ENCODE measurements around the gene SHKBP1. TPM values are rescaled to one million over a fixed set of nuclear protein-coding genes. Genes with fewer than 3 reads are reported as not detected.
A peak's percentile ranks its signal among the peaks of the same experiment; 100 is the strongest.

SHKBP1 gene
- total RNA-seq, 1 experiment from 2014 or later: 92.9 TPM

DNA sequence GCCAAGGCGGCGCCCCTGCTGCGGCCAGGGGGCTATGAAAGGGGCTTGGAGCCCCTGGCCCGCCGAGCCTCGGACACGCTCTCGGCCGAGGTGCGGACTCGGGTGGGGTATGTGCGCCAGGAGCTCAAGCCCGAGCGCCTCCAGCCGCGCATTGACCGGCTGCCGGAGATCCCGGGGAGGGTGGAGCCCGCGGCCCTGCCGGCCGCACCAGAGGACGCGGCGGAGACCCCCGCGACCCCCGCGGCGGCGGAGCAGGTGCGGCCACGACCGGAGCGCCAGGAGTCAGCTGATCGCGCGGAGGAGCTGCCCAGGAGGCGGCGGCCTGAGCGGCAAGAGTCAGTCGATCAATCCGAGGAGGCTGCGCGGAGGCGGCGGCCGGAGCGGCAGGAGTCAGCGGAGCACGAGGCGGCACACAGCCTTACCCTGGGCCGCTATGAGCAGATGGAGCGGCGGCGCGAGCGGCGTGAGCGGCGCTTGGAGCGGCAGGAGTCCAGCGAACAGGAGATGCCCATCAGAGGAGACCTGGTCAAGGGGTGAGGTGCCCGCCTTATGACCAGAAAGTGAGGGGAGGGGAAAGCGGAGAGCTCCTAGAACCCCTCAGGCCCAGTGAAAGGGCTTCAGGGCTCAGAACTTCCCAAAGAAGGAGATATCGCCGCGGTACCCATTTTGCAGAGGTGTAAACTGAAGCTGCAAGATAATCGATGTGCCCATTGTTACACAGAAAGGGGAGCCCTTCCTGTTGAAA lies 8.8 kb upstream of the SHKBP1 start:
- Histone ChIP-seq H3K23ac (ENCODE audit: insufficient read length, low read depth, low read length) (no peak overlapping the region), H4K8ac (replicated peaks; ENCODE audit: insufficient read length, low read depth, low read length) (no peak overlapping the region), H3K56ac (ENCODE audit: insufficient read length, low read depth, low read length) (no peak overlapping the region), H2AFZ (ENCODE audit: low read length) (no peak overlapping the region), H2AK5ac (ENCODE audit: insufficient read length, low read length) (no peak overlapping the region), H3K9me3 (ENCODE audit: control insufficient read depth, low read depth, low read length) (no peaks in the 10 kb centered on the region), H2BK15ac (ENCODE audit: low read depth, low read length) (no peak overlapping the region), H4K91ac (ENCODE audit: insufficient read length, low read depth, low read length) (no peak overlapping the region), H2BK5ac (ENCODE audit: insufficient read length, low read length) (no peak overlapping the region), H2BK20ac (ENCODE audit: low read depth, low read length, poor library complexity, severe bottlenecking) (no peak overlapping the region), H3K79me2 (ENCODE audit: insufficient read depth, low read length) (no peaks in the 10 kb centered on the region), H3K9ac (ENCODE audit: extremely low read depth, insufficient read length, low read length) (no peak overlapping the region), H4K20me1 (ENCODE audit: control insufficient read depth, insufficient read depth, insufficient read length) (no peaks in the 10 kb centered on the region), H3K4me2 (ENCODE audit: insufficient read depth, insufficient read length, low read length) (peak overlapping the region; percentile 33), H3K23me2 (ENCODE audit: insufficient read length, low read depth, low read length, poor library complexity, severe bottlenecking) (peaks cover 4% of the 10 kb centered on the region), H2BK12ac (ENCODE audit: insufficient read length, low read depth, low read length) (no peak overlapping the region), H3K79me1 (ENCODE audit: insufficient read depth, low read depth, low read length, poor library complexity, severe bottlenecking) (no peaks in the 10 kb centered on the region), H3K27me3 (ENCODE audit: insufficient read depth, low read length) (peaks cover 27% of the 10 kb centered on the region), H3K27ac (ENCODE audit: insufficient read length, low read depth, low read length) (no peak overlapping the region), H3K4me1 (ENCODE audit: insufficient read depth, low read length) (peaks cover 3% of the 10 kb centered on the region; the same call in 1 of the 2 replicates), H3K18ac (ENCODE audit: insufficient read length, low read depth, low read length) (no peak overlapping the region), H4K5ac (ENCODE audit: insufficient read length, low read depth, low read length) (no peak overlapping the region), H3K14ac (ENCODE audit: insufficient read depth, low read length) (no peak overlapping the region), H3T11ph (ENCODE audit: low read length) (no peak overlapping the region), H2BK120ac (ENCODE audit: low read depth, low read length, poor library complexity, severe bottlenecking) (no peak overlapping the region), H3K4ac (ENCODE audit: low read depth, low read length) (no peak overlapping the region)
- no peak for DNase-seq
- Mint-ChIP-seq H3K27me3 (ENCODE audit: low read depth) (peaks cover 75% of the 10 kb centered on the region), H3K9me3 (peaks cover 0 to 7% of the 10 kb centered on the region in 2 experiments; a peak in 1 of 5 replicates), H3K4me1 (peaks cover 9 to 13% of the 10 kb centered on the region in 2 experiments), H3K4me3 (peak overlapping the region; percentile 42 to 77), H3K27ac (no peak overlapping the region), H3K36me3 (ENCODE audit: insufficient read depth in 1 of 3, low read depth in 3 of 3) (no peaks in the 10 kb centered on the region; a peak in 1 of 7 replicates)
- no peak for TF ChIP-seq CTCF (conservative IDR thresholded peaks at IDR 0.05)
- no CpG with 5 or more reads among the region's 70 CpGs for WGBS (ENCODE audit: extremely low coverage, insufficient read length, low lambda C conversion rate)
